HepG2 (cell line): Measurements from ENCODE around the gene PTGDS. TPM values are rescaled to one million over a fixed set of nuclear protein-coding genes. Genes with fewer than 3 reads are reported as not detected.

Source experiments
- CC2D1A ChIP-seq: sonication (generic); formaldehyde crosslinking; IDR thresholded peaks from 2 replicates; pipeline ENCODE4 v1.8.1; 2023; ENCODE audit warnings: mild to moderate bottlenecking, missing genetic modification reagents
- CCAR2 ChIP-seq: fragments of 200-400 bp; formaldehyde crosslinking; optimal IDR thresholded peaks from 2 replicates; pipeline ENCODE3; 2018; ENCODE audit warnings: low read depth, mild to moderate bottlenecking, low read length, moderate library complexity
- FOSL2 ChIP-seq: sonication (generic); formaldehyde crosslinking; IDR thresholded peaks from 2 replicates; pipeline ENCODE4 v1.4.0; 2020; ENCODE audit warnings: missing genetic modification reagents
- POLR2AphosphoS2 ChIP-seq: IDR thresholded peaks from 2 replicates; pipeline ENCODE4 v1.6.1; 2011; ENCODE audit warnings: low read depth, low read length, improper control_type of control experiment
- SMARCC2 ChIP-seq: fragments of 450-650 bp; IDR thresholded peaks from 2 replicates; pipeline ENCODE4 v1.6.1; 2017; ENCODE audit warnings: antibody characterized with exemption, mild to moderate bottlenecking
- ZBTB7B ChIP-seq: sonication (generic); formaldehyde crosslinking; IDR thresholded peaks from 2 replicates; pipeline ENCODE4 v1.4.0; 2020; ENCODE audit warnings: missing genetic modification reagents
- ZFP1 ChIP-seq: IDR thresholded peaks from 2 replicates; pipeline ENCODE4 v1.6.1; 2016
- ZNF136 ChIP-seq: sonication (generic); formaldehyde crosslinking; IDR thresholded peaks from 2 replicates; pipeline ENCODE4 v1.8.1; 2022; ENCODE audit warnings: low read depth, mild to moderate bottlenecking, moderate library complexity, missing genetic modification reagents
- ZNF614 ChIP-seq: IDR thresholded peaks from 2 replicates; pipeline ENCODE4 v1.6.1; 2018; ENCODE audit warnings: missing biosample characterization, missing genetic modification reagents, inconsistent platforms, borderline replicate concordance
- ZNF674 ChIP-seq: sonication (generic); formaldehyde crosslinking; IDR thresholded peaks from 2 replicates; pipeline ENCODE4 v1.5.0; 2020; ENCODE audit warnings: low read depth, mild to moderate bottlenecking, missing genetic modification reagents
- polyA plus RNA-seq, 8 experiments: library from polyadenylated mRNA; depleted of rRNA in 3 of 8; stranded (reverse) in 7 of 8; unstranded in 1 of 8; fragments of >200 nt; fragmentation: Illumina TruSeq in 4 of 8; extraction: Trizol in 4 of 8; gene quantifications; 2 replicates each; pipeline versions ENCODE4 v1.2.1 to v1.2.3, GENCODE V29; 2011 to 2016; ENCODE audit warnings: low read depth in 4 of 8, missing spikeins in 1 of 8, mixed read lengths in 1 of 8; ENCODE audit not compliant: insufficient read depth in 1 of 8
- total RNA-seq, 5 experiments: library from RNA; depleted of rRNA; stranded (reverse); fragments of >200 nt; fragmentation: Illumina TruSeq; extraction: Trizol; gene quantifications; 2 replicates each; pipeline ENCODE4 v1.2.3, GENCODE V29; 2016; ENCODE audit warnings: low read depth in 1 of 5
- TF ChIP-seq, protein P1 (sequence below): sonication (generic); formaldehyde crosslinking; IDR thresholded peaks from 2 replicates; pipeline ENCODE4 v1.4.0; 2020; ENCODE audit warnings: missing genetic modification reagents, borderline replicate concordance
- TF ChIP-seq, protein P2 (sequence below): sonication (generic); formaldehyde crosslinking; IDR thresholded peaks from 2 replicates; pipeline ENCODE4; 2020; ENCODE audit warnings: missing genetic modification reagents, mild to moderate bottlenecking, borderline replicate concordance
- TF ChIP-seq, protein P3 (sequence below): sonication (generic); formaldehyde crosslinking; IDR thresholded peaks from 2 replicates; pipeline ENCODE4 v1.4.0; 2020; ENCODE audit warnings: mild to moderate bottlenecking, missing genetic modification reagents
- TF ChIP-seq, protein P4 (sequence below): sonication (generic); formaldehyde crosslinking; IDR thresholded peaks from 2 replicates; pipeline ENCODE4 v1.4.0; 2020; ENCODE audit warnings: mild to moderate bottlenecking, missing genetic modification reagents
- TF ChIP-seq, protein P5 (sequence below): sonication (generic); formaldehyde crosslinking; IDR thresholded peaks from 2 replicates; pipeline ENCODE4 v1.5.0; 2020; ENCODE audit warnings: mild to moderate bottlenecking, missing genetic modification reagents
- TF ChIP-seq, protein P6 (sequence below): IDR thresholded peaks from 2 replicates; pipeline ENCODE4 v1.6.1; 2012; ENCODE audit warnings: low read depth, low read length, improper control_type of control experiment

Gene PTGDS
- total and polyA plus RNA-seq, 2 of the 13 experiments (the other 11 are each of a cell fraction or from before 2014, with no cell fraction given), result 0.33 to 0.50 TPM

DNA sequence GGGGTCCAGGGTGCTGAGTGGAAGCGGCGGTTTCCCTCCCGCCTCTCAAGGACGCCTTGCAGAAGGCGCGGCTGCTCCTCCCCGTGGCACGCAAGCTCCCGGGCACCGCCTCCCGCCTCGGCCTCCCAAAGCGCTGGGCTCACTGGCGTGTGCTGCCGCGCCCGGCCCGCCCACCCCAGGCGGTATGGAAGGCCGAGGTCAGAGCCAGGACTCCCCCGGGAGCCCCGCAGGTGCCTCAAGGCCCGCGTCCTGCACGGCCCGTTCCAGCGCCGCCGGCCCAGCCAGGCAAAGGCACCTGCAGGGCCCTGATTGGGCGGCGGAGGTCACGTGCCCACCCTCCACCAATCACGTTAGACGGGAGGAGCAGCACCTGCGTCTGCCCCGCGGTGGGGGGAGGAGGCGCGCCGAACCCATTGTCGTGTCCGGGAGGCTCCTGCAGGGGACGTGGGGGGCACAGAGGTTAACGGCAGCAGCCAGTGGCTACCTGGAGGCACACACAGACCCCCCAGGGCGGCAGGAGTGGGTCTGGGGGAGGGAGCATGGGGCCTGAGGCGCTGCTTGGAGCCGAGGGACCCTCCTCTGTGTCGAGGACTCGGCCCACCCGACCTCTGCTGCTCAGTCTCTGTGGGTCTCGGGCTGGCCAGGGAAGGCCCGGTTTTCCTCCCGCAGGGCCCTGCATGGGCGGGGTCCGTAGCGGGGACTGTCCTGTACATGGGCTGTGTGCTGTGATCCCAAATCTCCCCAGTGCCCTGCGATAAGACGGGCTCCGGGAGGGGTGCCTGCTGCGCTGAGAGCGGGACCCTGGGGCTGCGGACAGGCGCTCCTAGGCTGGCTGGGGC is 27.3 kb upstream of the PTGDS start (continued):
- TF ChIP-seq, protein P1, sequence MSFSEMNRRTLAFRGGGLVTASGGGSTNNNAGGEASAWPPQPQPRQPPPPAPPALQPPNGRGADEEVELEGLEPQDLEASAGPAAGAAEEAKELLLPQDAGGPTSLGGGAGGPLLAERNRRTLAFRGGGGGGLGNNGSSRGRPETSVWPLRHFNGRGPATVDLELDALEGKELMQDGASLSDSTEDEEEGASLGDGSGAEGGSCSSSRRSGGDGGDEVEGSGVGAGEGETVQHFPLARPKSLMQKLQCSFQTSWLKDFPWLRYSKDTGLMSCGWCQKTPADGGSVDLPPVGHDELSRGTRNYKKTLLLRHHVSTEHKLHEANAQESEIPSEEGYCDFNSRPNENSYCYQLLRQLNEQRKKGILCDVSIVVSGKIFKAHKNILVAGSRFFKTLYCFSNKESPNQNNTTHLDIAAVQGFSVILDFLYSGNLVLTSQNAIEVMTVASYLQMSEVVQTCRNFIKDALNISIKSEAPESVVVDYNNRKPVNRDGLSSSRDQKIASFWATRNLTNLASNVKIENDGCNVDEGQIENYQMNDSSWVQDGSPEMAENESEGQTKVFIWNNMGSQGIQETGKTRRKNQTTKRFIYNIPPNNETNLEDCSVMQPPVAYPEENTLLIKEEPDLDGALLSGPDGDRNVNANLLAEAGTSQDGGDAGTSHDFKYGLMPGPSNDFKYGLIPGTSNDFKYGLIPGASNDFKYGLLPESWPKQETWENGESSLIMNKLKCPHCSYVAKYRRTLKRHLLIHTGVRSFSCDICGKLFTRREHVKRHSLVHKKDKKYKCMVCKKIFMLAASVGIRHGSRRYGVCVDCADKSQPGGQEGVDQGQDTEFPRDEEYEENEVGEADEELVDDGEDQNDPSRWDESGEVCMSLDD (CRISPR knock-in tag), result peak; percentile 48; the same call in 1 of the 2 replicates
- TF ChIP-seq SMARCC2, result no peak
- TF ChIP-seq ZNF674 (CRISPR knock-in tag), result no peak
- no peak for TF ChIP-seq ZNF136 (CRISPR knock-in tag)
- no peak for TF ChIP-seq CC2D1A (CRISPR knock-in tag)
- TF ChIP-seq, protein P2, sequence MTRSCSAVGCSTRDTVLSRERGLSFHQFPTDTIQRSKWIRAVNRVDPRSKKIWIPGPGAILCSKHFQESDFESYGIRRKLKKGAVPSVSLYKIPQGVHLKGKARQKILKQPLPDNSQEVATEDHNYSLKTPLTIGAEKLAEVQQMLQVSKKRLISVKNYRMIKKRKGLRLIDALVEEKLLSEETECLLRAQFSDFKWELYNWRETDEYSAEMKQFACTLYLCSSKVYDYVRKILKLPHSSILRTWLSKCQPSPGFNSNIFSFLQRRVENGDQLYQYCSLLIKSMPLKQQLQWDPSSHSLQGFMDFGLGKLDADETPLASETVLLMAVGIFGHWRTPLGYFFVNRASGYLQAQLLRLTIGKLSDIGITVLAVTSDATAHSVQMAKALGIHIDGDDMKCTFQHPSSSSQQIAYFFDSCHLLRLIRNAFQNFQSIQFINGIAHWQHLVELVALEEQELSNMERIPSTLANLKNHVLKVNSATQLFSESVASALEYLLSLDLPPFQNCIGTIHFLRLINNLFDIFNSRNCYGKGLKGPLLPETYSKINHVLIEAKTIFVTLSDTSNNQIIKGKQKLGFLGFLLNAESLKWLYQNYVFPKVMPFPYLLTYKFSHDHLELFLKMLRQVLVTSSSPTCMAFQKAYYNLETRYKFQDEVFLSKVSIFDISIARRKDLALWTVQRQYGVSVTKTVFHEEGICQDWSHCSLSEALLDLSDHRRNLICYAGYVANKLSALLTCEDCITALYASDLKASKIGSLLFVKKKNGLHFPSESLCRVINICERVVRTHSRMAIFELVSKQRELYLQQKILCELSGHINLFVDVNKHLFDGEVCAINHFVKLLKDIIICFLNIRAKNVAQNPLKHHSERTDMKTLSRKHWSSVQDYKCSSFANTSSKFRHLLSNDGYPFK (CRISPR knock-in tag), result peak; percentile 73
- TF ChIP-seq ZBTB7B (CRISPR knock-in tag), result peak; percentile 82; the same call in 1 of the 2 replicates
- TF ChIP-seq, protein P3, sequence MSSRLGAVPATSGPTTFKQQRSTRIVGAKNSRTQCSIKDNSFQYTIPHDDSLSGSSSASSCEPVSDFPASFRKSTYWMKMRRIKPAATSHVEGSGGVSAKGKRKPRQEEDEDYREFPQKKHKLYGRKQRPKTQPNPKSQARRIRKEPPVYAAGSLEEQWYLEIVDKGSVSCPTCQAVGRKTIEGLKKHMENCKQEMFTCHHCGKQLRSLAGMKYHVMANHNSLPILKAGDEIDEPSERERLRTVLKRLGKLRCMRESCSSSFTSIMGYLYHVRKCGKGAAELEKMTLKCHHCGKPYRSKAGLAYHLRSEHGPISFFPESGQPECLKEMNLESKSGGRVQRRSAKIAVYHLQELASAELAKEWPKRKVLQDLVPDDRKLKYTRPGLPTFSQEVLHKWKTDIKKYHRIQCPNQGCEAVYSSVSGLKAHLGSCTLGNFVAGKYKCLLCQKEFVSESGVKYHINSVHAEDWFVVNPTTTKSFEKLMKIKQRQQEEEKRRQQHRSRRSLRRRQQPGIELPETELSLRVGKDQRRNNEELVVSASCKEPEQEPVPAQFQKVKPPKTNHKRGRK (CRISPR knock-in tag), result no peak
- TF ChIP-seq, protein P4, sequence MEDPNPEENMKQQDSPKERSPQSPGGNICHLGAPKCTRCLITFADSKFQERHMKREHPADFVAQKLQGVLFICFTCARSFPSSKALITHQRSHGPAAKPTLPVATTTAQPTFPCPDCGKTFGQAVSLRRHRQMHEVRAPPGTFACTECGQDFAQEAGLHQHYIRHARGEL, result no peak
- TF ChIP-seq CCAR2, result no peak
- TF ChIP-seq ZNF614 (CRISPR knock-in tag), result no peak
- no peak for TF ChIP-seq FOSL2 (CRISPR knock-in tag)
- TF ChIP-seq POLR2AphosphoS2, result no peak
- no peak for TF ChIP-seq ZFP1 (CRISPR knock-in tag)
- TF ChIP-seq, protein P5, sequence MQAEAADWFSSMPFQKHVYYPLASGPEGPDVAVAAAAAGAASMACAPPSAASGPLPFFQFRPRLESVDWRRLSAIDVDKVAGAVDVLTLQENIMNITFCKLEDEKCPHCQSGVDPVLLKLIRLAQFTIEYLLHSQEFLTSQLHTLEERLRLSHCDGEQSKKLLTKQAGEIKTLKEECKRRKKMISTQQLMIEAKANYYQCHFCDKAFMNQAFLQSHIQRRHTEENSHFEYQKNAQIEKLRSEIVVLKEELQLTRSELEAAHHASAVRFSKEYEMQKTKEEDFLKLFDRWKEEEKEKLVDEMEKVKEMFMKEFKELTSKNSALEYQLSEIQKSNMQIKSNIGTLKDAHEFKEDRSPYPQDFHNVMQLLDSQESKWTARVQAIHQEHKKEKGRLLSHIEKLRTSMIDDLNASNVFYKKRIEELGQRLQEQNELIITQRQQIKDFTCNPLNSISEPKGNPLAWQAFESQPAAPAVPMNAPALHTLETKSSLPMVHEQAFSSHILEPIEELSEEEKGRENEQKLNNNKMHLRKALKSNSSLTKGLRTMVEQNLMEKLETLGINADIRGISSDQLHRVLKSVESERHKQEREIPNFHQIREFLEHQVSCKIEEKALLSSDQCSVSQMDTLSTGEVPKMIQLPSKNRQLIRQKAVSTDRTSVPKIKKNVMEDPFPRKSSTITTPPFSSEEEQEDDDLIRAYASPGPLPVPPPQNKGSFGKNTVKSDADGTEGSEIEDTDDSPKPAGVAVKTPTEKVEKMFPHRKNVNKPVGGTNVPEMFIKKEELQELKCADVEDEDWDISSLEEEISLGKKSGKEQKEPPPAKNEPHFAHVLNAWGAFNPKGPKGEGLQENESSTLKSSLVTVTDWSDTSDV (CRISPR knock-in tag), result peak; percentile 80; the same call in 1 of the 2 replicates
- TF ChIP-seq, protein P6, sequence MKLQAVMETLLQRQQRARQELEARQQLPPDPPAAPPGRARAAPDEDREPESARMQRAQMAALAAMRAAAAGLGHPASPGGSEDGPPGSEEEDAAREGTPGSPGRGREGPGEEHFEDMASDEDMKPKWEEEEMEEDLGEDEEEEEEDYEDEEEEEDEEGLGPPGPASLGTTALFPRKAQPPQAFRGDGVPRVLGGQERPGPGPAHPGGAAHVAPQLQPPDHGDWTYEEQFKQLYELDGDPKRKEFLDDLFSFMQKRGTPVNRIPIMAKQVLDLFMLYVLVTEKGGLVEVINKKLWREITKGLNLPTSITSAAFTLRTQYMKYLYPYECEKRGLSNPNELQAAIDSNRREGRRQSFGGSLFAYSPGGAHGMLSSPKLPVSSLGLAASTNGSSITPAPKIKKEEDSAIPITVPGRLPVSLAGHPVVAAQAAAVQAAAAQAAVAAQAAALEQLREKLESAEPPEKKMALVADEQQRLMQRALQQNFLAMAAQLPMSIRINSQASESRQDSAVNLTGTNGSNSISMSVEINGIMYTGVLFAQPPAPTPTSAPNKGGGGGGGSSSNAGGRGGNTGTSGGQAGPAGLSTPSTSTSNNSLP, result no peak
